IPS-NIHi7 (cell line): Measurements from ENCODE around the gene ESR2.
"Not testable (repeated sequence)": the region's sequence is repeated elsewhere in the genome, so short reads cannot be mapped to it uniquely, and the experiment has no call there.

Experiments
- DNase-seq: peaks from one replicate; pipeline ENCODE4 v3.0.0; 2012; ENCODE audit warnings: mixed read lengths; ENCODE audit errors: extremely low spot score

Gene ESR2

GRCh38 chr14:64293976-64294671 lies at the start of gene ESR2:
TSS of gene ESR2 (minus strand) at chr14:64294371. CDS start at chr14:64282985, 11,386 bp downstream.
- peak; percentile 53 for DNase-seq

GRCh38 chr14:64340560-64341196 lies 46.5 kb upstream of the ESR2 start:
- DNase-seq, result no peak

- peak; percentile 98 for DNase-seq
Measured at GRCh38 chr14:64338616-64339316, 44.6 kb upstream of the ESR2 start.

- DNase-seq, result peak; percentile 62
Measured at GRCh38 chr14:64337888-64338615, 43.9 kb upstream of the ESR2 start.

- no peak for DNase-seq
Measured at GRCh38 chr14:64329149-64329548, 35.0 kb upstream of the ESR2 start.

GRCh38 chr14:64326502-64326901 lies 32.3 kb upstream of the ESR2 start:
- no peak for DNase-seq

GRCh38 chr14:64324895-64325294 lies 30.7 kb upstream of the ESR2 start:
- no peak for DNase-seq

- DNase-seq, result no peak
Measured at GRCh38 chr14:64324461-64324860, 30.3 kb upstream of the ESR2 start.

- DNase-seq, result not testable (repeated sequence)
Measured at GRCh38 chr14:64320362-64320761, 26.2 kb upstream of the ESR2 start.

GRCh38 chr14:64318695-64319094 lies 24.5 kb upstream of the ESR2 start:
- DNase-seq, result not testable (repeated sequence)

- DNase-seq, result peak; percentile 86
Measured at GRCh38 chr14:64303471-64303917, 9.3 kb upstream of the ESR2 start.

GRCh38 chr14:64298773-64299172 lies 4.6 kb upstream of the ESR2 start:
- DNase-seq, result no peak

GRCh38 chr14:64296561-64296960 lies 2.4 kb upstream of the ESR2 start:
- no peak for DNase-seq

- peak; percentile 90 for DNase-seq
Measured at GRCh38 chr14:64294672-64295413, 672 bp upstream of the ESR2 start.

- no peak for DNase-seq
Measured at GRCh38 chr14:64292197-64292596, 2.0 kb downstream of the ESR2 start.

- DNase-seq, result no peak
Measured at GRCh38 chr14:64289571-64289970, 4.6 kb downstream of the ESR2 start.

GRCh38 chr14:64281805-64282204 lies 12.4 kb downstream of the ESR2 start:
- no peak for DNase-seq

- DNase-seq, result no peak
Measured at GRCh38 chr14:64279704-64280668, 14.2 kb downstream of the ESR2 start.

GRCh38 chr14:64278458-64278857 lies 15.7 kb downstream of the ESR2 start:
- DNase-seq, result no peak

- no peak for DNase-seq
Measured at GRCh38 chr14:64272019-64272418, 22.2 kb downstream of the ESR2 start.
